ENCODE measurements around the gene CYTH2.

- TF ChIP-seq GABPA (IDR thresholded peaks at IDR 0.05; ENCODE audit: low read depth) (no peak), POLR2AphosphoS5 (IDR thresholded peaks at IDR 0.05; ENCODE audit: low read depth) (no peak), REST (IDR thresholded peaks at IDR 0.05; ENCODE audit: insufficient replicate concordance, low read depth) (no peak), SPI1 (IDR thresholded peaks at IDR 0.05; ENCODE audit: borderline replicate concordance, low read depth) (no peak)
- TF ChIP-seq, protein P1, sequence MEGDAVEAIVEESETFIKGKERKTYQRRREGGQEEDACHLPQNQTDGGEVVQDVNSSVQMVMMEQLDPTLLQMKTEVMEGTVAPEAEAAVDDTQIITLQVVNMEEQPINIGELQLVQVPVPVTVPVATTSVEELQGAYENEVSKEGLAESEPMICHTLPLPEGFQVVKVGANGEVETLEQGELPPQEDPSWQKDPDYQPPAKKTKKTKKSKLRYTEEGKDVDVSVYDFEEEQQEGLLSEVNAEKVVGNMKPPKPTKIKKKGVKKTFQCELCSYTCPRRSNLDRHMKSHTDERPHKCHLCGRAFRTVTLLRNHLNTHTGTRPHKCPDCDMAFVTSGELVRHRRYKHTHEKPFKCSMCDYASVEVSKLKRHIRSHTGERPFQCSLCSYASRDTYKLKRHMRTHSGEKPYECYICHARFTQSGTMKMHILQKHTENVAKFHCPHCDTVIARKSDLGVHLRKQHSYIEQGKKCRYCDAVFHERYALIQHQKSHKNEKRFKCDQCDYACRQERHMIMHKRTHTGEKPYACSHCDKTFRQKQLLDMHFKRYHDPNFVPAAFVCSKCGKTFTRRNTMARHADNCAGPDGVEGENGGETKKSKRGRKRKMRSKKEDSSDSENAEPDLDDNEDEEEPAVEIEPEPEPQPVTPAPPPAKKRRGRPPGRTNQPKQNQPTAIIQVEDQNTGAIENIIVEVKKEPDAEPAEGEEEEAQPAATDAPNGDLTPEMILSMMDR (IDR thresholded peaks at IDR 0.05; ENCODE audit: insufficient read depth, low read length), result no peak
Measured at GRCh38 chr19:48477067-48477685, 8.0 kb downstream of the CYTH2 start.
